ENCODE data around the gene ADD2. TPM values are rescaled to one million over a fixed set of nuclear protein-coding genes. Genes with fewer than 3 reads are reported as not detected.

Gene ADD2
- total RNA-seq, 2 donors from 2014 or later = 2.3 to 7.6 TPM

GRCh38 chr2:70729647-70730046 is 38.4 kb downstream of the ADD2 start:
- TF ChIP-seq CTCF (IDR thresholded peaks at IDR 0.05) (no peak), POLR2A (IDR thresholded peaks at IDR 0.05) (no peak)
- no peaks in the 10 kb centered on the region for H3K36me3 ChIP-seq (replicated peaks in 1 of 2; ENCODE audit: insufficient read depth in 1 of 2, low read depth in 2 of 2)
- no peak overlapping the region for H3K27ac ChIP-seq
- no peak for ATAC-seq
- no peak for DNase-seq
- H3K4me1 ChIP-seq = no peaks in the 10 kb centered on the region
- 69 to 93% methylated on average over 1 of the region's 1 CpG for WGBS, 2 donors
- no peaks in the 10 kb centered on the region for H3K27me3 ChIP-seq
- intact Hi-C loops (cut with DNase I) = no loop called here
- H3K4me3 ChIP-seq = no peak overlapping the region
- H3K9me3 ChIP-seq = no peaks in the 10 kb centered on the region

- WGBS, 2 donors = 73 to 74% methylated on average over 7 of the region's 7 CpGs
- intact Hi-C loops (cut with DNase I) = no loop called here
- Histone ChIP-seq H3K4me1 (no peaks in the 10 kb centered on the region), H3K27me3 (no peaks in the 10 kb centered on the region), H3K9me3 (no peaks in the 10 kb centered on the region), H3K27ac (no peak overlapping the region), H3K4me3 (no peak overlapping the region), H3K36me3 (replicated peaks in 1 of 2; ENCODE audit: insufficient read depth in 1 of 2, low read depth in 2 of 2) (no peaks in the 10 kb centered on the region)
- DNase-seq (no peak), ATAC-seq (no peak)
- no peak for TF ChIP-seq POLR2A (IDR thresholded peaks at IDR 0.05)
- no peak for TF ChIP-seq CTCF (IDR thresholded peaks at IDR 0.05)
These were observed 39.9 kb downstream of the ADD2 start for GRCh38 chr2:70728128-70728527.

- no peak overlapping the region for H3K4me3 ChIP-seq
- 81 to 83% methylated on average over 11 of the region's 11 CpGs for WGBS, 2 donors
- H3K4me1 ChIP-seq = no peaks in the 10 kb centered on the region
- H3K9me3 ChIP-seq = no peaks in the 10 kb centered on the region
- no peak for TF ChIP-seq POLR2A (IDR thresholded peaks at IDR 0.05)
- TF ChIP-seq CTCF (IDR thresholded peaks at IDR 0.05) = no peak
- no peaks in the 10 kb centered on the region for H3K27me3 ChIP-seq
- no peak overlapping the region for H3K27ac ChIP-seq
- intact Hi-C loops (cut with DNase I) = no loop called here
- no peak for ATAC-seq
- no peak for DNase-seq
- no peaks in the 10 kb centered on the region for H3K36me3 ChIP-seq (replicated peaks in 1 of 2; ENCODE audit: insufficient read depth in 1 of 2, low read depth in 2 of 2)
These were observed 40.9 kb downstream of the ADD2 start for GRCh38 chr2:70726947-70727725.

GRCh38 chr2:70725505-70725904 is 42.5 kb downstream of the ADD2 start:
- no peak for ATAC-seq
- 95% methylated on average over 3 of the region's 3 CpGs; no CpG with 5 or more reads in 1 of the 2 donors for WGBS, 2 donors

More at GRCh38 chr2:70725505-70725904, 42.5 kb downstream of the ADD2 start:
- no peaks in the 10 kb centered on the region for H3K4me1 ChIP-seq
- H3K36me3 ChIP-seq (replicated peaks in 1 of 2; ENCODE audit: insufficient read depth in 1 of 2, low read depth in 2 of 2) = no peaks in the 10 kb centered on the region
- DNase-seq = no peak
- intact Hi-C loops (cut with DNase I) = no loop called here
- no peak overlapping the region for H3K27ac ChIP-seq
- H3K9me3 ChIP-seq = no peaks in the 10 kb centered on the region
- H3K27me3 ChIP-seq = no peaks in the 10 kb centered on the region
- H3K4me3 ChIP-seq = no peak overlapping the region
- TF ChIP-seq POLR2A (IDR thresholded peaks at IDR 0.05) (no peak), CTCF (IDR thresholded peaks at IDR 0.05) (no peak)
